Neural progenitor cell (in vitro differentiated cells): ENCODE results near the gene TMEM39B.

Source experiments
- CTCF ChIP-seq: fragments of 200-600 bp; sonication (generic); IDR thresholded peaks from 2 replicates; pipeline ENCODE4 v1.5.1; 2017; ENCODE audit warnings: antibody characterized with exemption, mild to moderate bottlenecking
- EZH2 ChIP-seq: fragments of 200-600 bp; sonication (generic); IDR thresholded peaks from 2 replicates; pipeline ENCODE4 v1.6.1; 2017; ENCODE audit warnings: antibody characterized with exemption, mild to moderate bottlenecking, moderate library complexity

GRCh38 chr1:32042330-32042729 is 30.4 kb upstream of the TMEM39B start:
- TF ChIP-seq CTCF (no peak), EZH2 (no peak)
